ENCODE measurements around the gene PPIF.

GRCh38 chr10:79354141-79354540, 6.9 kb downstream of the PPIF start:
- TF ChIP-seq CEBPB (IDR thresholded peaks at IDR 0.05) (no peak), ZBTB7A (IDR thresholded peaks at IDR 0.05; ENCODE audit: low read depth) (no peak), RAD21 (IDR thresholded peaks at IDR 0.05; ENCODE audit: low read depth) (no peak), EP300 (IDR thresholded peaks at IDR 0.05; ENCODE audit: borderline replicate concordance) (no peak), TEAD4 (IDR thresholded peaks at IDR 0.05) (no peak), TAF1 (IDR thresholded peaks at IDR 0.05; ENCODE audit: low read depth) (no peak), YY1 (IDR thresholded peaks at IDR 0.05; ENCODE audit: low read depth) (no peak), TCF12 (IDR thresholded peaks at IDR 0.05; ENCODE audit: low read depth) (no peak), EGR1 (IDR thresholded peaks at IDR 0.05) (no peak), FOXM1 (IDR thresholded peaks at IDR 0.05; ENCODE audit: borderline replicate concordance, low read depth) (no peak)
- TF ChIP-seq, protein P1, sequence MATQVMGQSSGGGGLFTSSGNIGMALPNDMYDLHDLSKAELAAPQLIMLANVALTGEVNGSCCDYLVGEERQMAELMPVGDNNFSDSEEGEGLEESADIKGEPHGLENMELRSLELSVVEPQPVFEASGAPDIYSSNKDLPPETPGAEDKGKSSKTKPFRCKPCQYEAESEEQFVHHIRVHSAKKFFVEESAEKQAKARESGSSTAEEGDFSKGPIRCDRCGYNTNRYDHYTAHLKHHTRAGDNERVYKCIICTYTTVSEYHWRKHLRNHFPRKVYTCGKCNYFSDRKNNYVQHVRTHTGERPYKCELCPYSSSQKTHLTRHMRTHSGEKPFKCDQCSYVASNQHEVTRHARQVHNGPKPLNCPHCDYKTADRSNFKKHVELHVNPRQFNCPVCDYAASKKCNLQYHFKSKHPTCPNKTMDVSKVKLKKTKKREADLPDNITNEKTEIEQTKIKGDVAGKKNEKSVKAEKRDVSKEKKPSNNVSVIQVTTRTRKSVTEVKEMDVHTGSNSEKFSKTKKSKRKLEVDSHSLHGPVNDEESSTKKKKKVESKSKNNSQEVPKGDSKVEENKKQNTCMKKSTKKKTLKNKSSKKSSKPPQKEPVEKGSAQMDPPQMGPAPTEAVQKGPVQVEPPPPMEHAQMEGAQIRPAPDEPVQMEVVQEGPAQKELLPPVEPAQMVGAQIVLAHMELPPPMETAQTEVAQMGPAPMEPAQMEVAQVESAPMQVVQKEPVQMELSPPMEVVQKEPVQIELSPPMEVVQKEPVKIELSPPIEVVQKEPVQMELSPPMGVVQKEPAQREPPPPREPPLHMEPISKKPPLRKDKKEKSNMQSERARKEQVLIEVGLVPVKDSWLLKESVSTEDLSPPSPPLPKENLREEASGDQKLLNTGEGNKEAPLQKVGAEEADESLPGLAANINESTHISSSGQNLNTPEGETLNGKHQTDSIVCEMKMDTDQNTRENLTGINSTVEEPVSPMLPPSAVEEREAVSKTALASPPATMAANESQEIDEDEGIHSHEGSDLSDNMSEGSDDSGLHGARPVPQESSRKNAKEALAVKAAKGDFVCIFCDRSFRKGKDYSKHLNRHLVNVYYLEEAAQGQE (IDR thresholded peaks at IDR 0.05; ENCODE audit: low read depth): no peak
- TF ChIP-seq, protein P2, sequence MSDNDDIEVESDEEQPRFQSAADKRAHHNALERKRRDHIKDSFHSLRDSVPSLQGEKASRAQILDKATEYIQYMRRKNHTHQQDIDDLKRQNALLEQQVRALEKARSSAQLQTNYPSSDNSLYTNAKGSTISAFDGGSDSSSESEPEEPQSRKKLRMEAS (IDR thresholded peaks at IDR 0.05): no peak
